Fibroblast of the conjunctiva (primary cell): ENCODE data around the gene NVL.
A peak's percentile ranks its signal among the peaks of the same experiment; 100 is the strongest.
"Not testable (repeated sequence)": the region's sequence is repeated elsewhere in the genome, so short reads cannot be mapped to it uniquely, and the experiment has no call there.

ENCODE experiments used
- DNase-seq: peaks from one replicate; pipeline ENCODE4 v3.0.0-alpha.2; 2010; ENCODE audit warnings: low read depth

NVL gene

GRCh38 chr1:224338150-224338838 lies 8.3 kb upstream of the NVL start:
- DNase-seq = no peak

DNA sequence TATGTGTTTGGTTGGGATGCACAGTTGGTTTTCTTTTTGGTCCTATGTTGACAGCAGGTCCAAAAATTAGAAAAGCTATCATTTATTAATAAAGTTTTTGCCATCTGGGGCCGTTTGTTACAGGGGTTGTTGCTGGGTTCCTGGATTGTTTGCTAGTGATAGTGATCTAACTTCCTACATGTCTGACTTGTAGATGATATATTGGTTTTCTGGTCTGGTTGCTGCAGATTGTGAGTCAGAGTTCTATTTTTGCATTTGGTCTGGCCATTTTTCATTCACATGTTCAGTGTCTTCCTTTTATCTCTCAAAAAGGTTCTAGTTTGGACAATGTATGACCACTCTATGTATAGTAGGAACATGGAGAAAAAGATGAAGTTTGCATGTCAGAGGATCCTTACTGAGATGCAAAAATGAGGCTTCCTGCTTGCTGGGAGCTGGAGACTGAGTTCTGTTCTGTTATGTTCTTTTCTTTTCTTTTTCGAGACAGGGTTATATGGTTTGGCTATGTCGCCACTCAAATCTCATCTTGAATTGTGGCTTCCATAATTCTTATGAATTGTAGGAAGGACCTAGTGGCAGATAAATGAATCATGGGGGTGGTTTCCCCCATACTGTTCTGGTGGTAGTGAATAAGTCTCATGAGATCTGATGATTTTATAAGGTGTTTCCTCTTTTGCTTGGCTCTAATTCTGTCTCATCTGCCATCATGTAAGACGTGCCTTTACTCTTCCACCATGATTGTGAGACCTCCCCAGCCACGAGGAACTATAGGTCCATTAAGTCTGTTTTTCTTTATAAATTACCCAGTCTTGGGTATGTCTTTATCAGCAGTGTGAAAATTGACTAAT lies 4.2 kb upstream of the NVL start:
- no peak for DNase-seq

DNA sequence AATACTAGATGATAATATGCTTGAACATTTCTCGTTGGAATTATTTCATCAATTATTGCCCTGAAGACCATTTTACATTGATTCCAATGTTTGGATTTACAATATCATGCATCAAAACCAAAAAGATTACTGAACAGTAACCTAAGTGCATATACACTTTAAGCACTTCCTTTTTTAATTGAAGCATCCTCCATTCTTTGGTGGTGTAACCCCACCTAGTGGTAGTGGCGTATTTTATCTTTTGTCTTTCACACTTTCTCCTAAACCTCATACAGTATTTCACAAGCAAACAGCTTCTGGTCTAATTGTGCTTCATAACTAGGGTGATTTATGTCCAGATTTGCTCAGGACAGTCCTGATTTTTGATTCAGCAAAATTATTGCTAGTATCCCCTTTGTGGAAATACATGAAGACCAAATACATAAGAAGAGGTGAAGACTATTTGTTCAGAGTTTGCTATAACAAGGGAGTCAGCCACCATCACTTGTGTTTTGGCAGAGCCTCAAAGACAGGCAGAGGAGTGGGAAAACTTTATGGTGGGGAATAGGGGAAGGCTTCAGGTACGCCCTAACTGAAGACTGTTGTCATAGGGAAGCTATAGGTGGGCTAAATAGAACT lies 3.4 kb upstream of the NVL start:
- DNase-seq = peak; percentile 48

DNA sequence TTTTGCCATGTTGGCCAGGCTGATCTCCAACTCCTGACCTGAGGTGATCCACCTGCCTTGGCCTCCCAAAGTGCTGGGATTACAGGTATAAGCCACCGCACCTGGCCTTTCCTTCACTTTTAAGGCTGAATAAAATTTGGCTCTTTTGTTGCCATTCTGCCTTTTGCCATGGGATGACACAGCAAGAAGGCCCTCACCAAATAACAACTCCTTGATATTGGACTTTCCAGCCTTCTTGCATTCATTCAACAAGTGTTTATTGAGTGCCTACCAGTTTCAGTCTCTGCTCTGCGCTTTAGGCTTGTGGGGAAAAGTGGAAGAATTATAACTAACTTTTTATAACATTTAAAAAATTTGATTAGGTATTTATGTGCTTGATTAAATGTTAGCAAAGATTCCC lies 1.9 kb upstream of the NVL start:
- no peak for DNase-seq

DNA sequence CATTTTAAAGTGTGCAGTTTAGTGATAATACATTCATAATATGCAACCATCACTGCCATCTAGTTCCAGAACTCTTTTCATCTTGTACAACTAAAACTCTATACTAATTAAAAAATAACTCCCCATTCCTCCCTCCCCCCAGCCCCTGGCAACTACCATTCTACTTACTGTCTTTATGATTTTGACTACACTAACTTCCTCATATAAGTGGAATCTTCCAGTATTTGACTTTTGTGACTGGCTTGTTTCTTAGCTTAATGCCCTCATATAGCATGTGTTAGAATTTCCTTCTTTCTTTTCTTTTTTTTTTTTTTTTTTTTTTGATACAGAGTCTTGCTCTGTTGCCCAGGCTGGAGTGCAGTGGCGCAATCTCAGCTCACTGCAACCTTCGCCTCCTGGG lies 1.4 kb upstream of the NVL start:
- no peak for DNase-seq

DNA sequence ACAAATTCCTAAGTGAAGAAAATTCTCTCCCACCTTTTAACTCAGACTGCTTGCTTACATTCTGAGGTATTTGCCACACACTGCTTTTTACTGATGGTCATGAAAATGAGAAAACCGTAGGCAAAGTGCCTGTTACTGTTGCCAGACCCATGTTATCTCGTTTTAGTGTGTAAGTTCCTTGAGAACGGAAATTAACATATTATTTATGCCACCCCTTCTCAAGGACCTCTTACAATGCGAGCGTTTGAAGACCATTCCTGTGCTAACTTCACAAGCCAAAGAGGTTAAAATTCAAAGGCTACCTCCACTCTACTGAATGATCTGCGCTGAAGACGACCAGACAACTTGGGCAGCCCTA lies 509 bp downstream of the NVL start:
- DNase-seq = no peak

DNA sequence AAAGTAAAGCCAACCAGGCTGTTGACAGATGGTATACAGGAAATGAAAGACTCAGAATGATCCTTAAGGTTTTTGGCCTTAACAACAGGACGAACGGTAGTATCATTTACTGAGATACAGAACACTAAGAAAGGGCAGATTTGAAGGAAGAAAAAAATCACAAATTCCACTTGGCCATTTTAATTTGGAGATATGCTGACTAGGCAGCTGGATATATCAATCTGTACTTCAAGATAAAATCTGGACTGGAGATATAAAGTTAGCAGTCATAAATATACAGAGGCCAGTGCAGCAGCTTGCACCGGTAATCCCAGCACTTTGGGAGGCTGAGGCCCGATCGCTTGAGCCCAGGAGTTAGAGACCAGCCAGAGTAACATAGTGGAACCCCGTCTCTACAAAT lies 1.3 kb downstream of the NVL start:
- DNase-seq = no peak

DNA sequence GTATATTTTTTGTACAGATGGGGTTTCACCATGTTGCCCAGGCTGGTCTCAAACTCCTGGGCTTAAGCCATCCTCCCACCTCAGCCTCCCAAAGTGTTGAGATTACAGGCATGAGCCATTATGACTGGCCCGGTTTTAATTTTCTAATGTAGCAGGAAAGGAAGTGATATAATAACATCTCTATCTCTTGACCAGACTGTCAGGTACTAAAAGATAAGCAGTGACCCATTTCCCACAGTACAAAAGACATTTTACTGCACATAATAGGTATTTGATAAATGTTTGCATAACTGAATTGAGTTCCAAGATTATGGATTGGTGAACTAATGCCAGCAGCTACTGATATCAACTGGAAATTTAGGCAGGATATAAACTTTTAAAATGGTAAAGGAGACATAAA lies 4.0 kb downstream of the NVL start:
- DNase-seq = no peak

- no peak for DNase-seq
Observed at GRCh38 chr1:224321706-224322105, 8.3 kb downstream of the NVL start.

DNA sequence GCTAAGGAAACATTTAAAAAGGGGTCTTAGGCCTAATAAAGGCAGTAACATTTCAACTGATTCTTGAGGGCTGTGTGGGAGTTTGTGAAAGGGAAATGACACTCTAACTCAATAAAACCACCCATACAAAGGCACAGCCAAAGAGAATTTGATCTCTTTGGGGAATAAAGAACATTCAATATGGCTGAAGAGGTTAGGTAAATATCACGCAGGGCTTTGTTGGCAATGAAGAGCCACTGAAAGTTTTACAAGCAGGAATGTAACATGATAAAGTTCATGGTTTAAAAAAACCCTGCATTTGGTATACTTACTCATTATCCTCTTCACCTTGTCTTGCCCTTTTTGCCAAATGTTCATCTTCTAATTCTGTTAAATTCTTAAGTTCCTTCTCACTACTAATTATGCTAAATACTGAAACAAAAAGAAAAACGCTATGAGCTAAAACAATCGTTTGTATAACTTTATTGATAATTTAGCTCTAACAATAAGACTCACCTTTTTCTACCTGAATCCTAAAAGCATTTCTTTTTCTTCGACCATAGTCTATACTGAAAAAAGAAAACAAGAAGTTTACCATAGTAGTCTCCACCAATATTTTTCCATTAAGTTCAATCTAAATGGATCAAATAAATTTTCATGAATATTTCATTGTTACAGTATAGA lies 12.5 kb downstream of the NVL start:
- no peak for DNase-seq

GRCh38 chr1:224312025-224312424 lies 17.9 kb downstream of the NVL start:
- no peak for DNase-seq

DNA sequence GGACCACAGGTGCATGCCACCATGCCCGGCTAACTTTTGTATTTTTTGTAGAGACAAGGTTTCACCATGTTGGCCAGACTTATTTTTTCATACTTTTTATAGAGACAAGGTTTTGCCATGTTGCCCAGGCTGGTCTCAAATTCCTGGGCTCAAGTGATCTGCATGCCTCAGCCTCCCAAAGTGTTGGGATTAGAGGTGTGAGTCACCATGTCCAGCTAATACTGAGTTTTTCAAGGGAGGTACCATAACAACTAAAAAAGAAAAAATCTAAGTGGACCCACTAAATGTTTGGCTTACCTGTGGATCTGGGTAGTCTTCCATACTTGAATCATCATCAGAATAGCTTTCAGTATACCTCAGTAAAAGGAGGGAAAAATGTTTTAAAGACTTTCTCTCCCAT lies 18.5 kb downstream of the NVL start:
- DNase-seq = not testable (repeated sequence)

GRCh38 chr1:224308064-224308463 lies 21.9 kb downstream of the NVL start:
- DNase-seq = no peak

- no peak for DNase-seq
Observed at GRCh38 chr1:224304767-224305166, 25.2 kb downstream of the NVL start.

- DNase-seq = no peak
Observed at GRCh38 chr1:224302947-224303346, 27.0 kb downstream of the NVL start.

GRCh38 chr1:224301391-224301790 lies 28.6 kb downstream of the NVL start:
- DNase-seq = no peak

- peak; percentile 27 for DNase-seq
Observed at GRCh38 chr1:224300346-224300745, 29.6 kb downstream of the NVL start.

- DNase-seq = no peak
Observed at GRCh38 chr1:224298346-224299330, 31.3 kb downstream of the NVL start.

GRCh38 chr1:224294775-224295174 lies 35.2 kb downstream of the NVL start:
- DNase-seq = no peak

DNA sequence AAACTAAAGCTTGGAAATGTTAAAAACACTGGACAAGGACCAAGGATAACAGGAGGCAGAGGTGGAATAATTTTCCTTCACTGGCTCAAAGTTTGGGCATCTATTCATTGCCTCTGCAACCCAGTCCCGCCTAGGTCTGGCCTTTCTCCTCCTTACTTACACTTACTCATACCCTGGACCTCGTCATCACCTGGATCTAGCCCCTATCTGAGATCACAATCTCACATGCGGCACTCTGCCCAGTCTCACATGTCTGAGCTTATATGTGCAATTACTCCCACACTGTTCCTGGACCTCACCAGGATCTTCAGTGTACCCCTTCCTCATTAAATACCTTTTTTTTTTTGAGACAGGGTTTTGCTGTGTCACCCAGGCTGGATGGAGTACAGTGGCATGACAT lies 37.6 kb downstream of the NVL start:
- DNase-seq = no peak

DNA sequence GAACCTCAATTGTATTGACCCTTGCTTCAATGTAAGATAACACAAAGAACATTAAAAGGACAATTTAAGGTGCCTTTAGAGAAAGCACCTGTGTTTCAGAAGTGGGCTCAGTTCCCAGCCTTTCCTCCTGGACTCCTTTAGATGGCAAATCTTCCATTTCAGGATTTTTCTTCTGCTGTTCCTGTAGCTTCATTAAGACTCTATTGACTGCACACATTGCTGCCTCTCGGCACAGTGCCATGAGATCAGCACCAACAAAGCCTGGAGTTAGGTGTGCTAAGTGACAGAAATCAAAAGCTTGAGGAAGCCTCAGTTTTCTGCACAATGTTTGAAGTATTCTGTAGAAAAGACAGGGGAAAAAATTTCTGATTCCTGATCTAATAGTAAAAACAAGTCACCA lies 40.6 kb downstream of the NVL start:
- DNase-seq = no peak

DNA sequence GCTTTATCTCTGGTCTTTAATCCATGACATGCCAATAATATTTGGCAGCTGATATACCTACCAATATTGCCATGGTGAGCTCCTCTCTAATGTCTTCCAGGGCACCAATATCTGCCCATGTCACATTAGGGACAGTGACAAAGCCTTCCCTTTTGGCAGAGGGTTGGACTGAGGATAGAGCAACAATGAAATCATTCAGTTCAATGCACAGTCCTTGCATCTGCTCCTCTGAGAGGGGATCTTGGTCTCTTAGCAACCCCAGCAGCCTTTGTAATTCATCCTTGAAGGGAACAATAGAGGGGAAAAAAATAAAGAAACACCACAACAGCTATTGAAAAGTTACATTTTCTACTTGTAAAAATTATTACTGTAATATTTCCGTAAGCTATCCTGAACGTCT lies 42.3 kb downstream of the NVL start:
- DNase-seq = no peak
